ENCODE results near the gene GLG1.
"Not testable (repeated sequence)": the region's sequence is repeated elsewhere in the genome, so short reads cannot be mapped to it uniquely, and the experiment has no call there.

GLG1 gene

GRCh38 chr16:74410057-74410957 is 196.6 kb downstream of the GLG1 start:
- not testable (repeated sequence) for H3K36me3 ChIP-seq (ENCODE audit: insufficient read depth, low read length); H3K27ac ChIP-seq (ENCODE audit: low read depth, low read length); H3K4me3 ChIP-seq (ENCODE audit: low read depth in 1 of 2, low read length in 2 of 2); H3K27me3 ChIP-seq (ENCODE audit: control insufficient read depth in 1 of 2, insufficient read depth in 2 of 2, low read length in 2 of 2); H3K4me1 ChIP-seq (ENCODE audit: insufficient read depth, low read length); H3K9me3 ChIP-seq (ENCODE audit: low read length); H3K9ac ChIP-seq (ENCODE audit: low read length)

GRCh38 chr16:74409185-74409981 is 197.5 kb downstream of the GLG1 start:
- not testable (repeated sequence) for H3K9me3 ChIP-seq (ENCODE audit: low read length); H3K36me3 ChIP-seq (ENCODE audit: insufficient read depth, low read length); H3K4me1 ChIP-seq (ENCODE audit: insufficient read depth, low read length); H3K27me3 ChIP-seq (ENCODE audit: control insufficient read depth in 1 of 2, insufficient read depth in 2 of 2, low read length in 2 of 2); H3K4me3 ChIP-seq (ENCODE audit: low read depth in 1 of 2, low read length in 2 of 2); H3K9ac ChIP-seq (ENCODE audit: low read length); H3K27ac ChIP-seq (ENCODE audit: low read depth, low read length)

- H3K27ac ChIP-seq (ENCODE audit: low read depth, low read length); H3K9ac ChIP-seq (ENCODE audit: low read length); H3K4me1 ChIP-seq (ENCODE audit: insufficient read depth, low read length); H3K36me3 ChIP-seq (ENCODE audit: insufficient read depth, low read length); H3K27me3 ChIP-seq (ENCODE audit: control insufficient read depth in 1 of 2, insufficient read depth in 2 of 2, low read length in 2 of 2); H3K9me3 ChIP-seq (ENCODE audit: low read length): not testable (repeated sequence)
- H3K4me3 ChIP-seq (ENCODE audit: low read depth in 1 of 2, low read length in 2 of 2): peak overlapping the region in 1 of 2 donors; percentile 38
These were observed 199.6 kb downstream of the GLG1 start for GRCh38 chr16:74407362-74407705.

DNA sequence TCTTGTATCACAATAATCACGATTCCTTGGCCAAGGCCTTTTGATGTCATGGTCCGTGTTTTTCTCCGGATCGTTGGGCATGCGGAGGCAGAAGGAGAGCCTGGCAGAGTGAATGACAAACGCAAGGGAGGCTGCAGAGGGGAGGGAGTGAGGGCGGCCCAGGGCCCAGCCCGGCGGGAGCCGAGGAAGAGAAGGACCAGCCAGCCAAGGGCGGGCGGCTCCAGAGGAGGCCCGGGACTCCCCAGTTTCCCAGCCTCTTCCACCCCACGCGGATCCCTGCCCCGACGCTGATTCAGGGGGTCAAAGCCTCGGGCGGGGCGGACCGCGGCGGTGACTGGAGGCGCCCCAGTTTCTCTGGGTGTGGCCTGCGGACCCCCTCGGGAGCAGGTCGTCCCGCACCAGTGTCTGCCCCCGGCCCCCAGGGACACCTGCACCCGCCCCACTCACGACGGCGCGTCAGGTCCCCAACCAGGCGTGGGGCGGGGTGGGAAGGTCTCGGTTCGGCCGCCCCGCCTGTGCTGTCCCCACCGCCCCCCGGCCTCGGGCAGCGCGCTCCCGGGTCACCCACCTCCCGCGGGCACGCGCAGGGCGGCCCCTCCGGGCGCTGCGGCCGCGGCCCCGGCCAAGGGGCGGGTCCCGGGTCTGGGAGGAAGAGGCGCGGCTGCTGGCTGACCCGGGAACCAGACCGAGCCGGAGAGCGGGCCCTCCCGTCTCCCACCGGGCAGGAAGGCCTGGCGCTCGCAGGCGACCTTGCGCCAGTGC is 200.1 kb downstream of the GLG1 start:
- not testable (repeated sequence) for H3K4me1 ChIP-seq (ENCODE audit: insufficient read depth, low read length); H3K27me3 ChIP-seq (ENCODE audit: control insufficient read depth in 1 of 2, insufficient read depth in 2 of 2, low read length in 2 of 2); H3K9me3 ChIP-seq (ENCODE audit: low read length); H3K36me3 ChIP-seq (ENCODE audit: insufficient read depth, low read length); H3K27ac ChIP-seq (ENCODE audit: low read depth, low read length); H3K9ac ChIP-seq (ENCODE audit: low read length)
- peak overlapping the region in 1 of 2 donors; percentile 38 for H3K4me3 ChIP-seq (ENCODE audit: low read depth in 1 of 2, low read length in 2 of 2)

- not testable (repeated sequence) for H3K4me1 ChIP-seq (ENCODE audit: insufficient read depth, low read length); H3K27ac ChIP-seq (ENCODE audit: low read depth, low read length); H3K4me3 ChIP-seq (ENCODE audit: low read depth in 1 of 2, low read length in 2 of 2); H3K27me3 ChIP-seq (ENCODE audit: control insufficient read depth in 1 of 2, insufficient read depth in 2 of 2, low read length in 2 of 2); H3K9me3 ChIP-seq (ENCODE audit: low read length); H3K9ac ChIP-seq (ENCODE audit: low read length); H3K36me3 ChIP-seq (ENCODE audit: insufficient read depth, low read length)
These were observed 202.6 kb downstream of the GLG1 start for GRCh38 chr16:74404148-74404933.

DNA sequence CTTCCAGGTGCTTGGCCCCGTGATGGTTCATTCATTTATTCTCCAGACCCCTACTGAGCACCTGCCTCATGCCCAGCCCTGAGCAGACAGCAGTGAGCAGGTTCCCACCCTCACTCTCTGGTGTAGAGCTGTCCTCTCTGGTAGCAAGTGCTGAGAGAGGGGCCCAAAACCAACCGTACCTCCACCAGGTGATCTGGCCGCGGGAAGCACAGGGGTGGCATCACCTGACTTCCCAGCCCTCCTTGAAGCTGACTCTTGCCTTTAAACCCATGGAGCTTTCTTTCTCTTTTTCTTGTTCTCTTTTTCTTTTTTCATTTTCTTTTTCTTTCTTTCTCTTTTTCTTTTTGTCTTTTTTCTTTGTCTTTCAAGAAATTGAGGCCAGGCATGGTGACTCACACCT is 206.7 kb downstream of the GLG1 start:
- H3K27ac ChIP-seq (ENCODE audit: low read depth, low read length); H3K4me1 ChIP-seq (ENCODE audit: insufficient read depth, low read length); H3K27me3 ChIP-seq (ENCODE audit: control insufficient read depth in 1 of 2, insufficient read depth in 2 of 2, low read length in 2 of 2); H3K36me3 ChIP-seq (ENCODE audit: insufficient read depth, low read length); H3K9me3 ChIP-seq (ENCODE audit: low read length); H3K4me3 ChIP-seq (ENCODE audit: low read depth in 1 of 2, low read length in 2 of 2); H3K9ac ChIP-seq (ENCODE audit: low read length): not testable (repeated sequence)

GRCh38 chr16:74398212-74398895 is 208.6 kb downstream of the GLG1 start:
- H3K9me3 ChIP-seq (ENCODE audit: low read length); H3K4me1 ChIP-seq (ENCODE audit: insufficient read depth, low read length); H3K27me3 ChIP-seq (ENCODE audit: control insufficient read depth in 1 of 2, insufficient read depth in 2 of 2, low read length in 2 of 2); H3K27ac ChIP-seq (ENCODE audit: low read depth, low read length); H3K4me3 ChIP-seq (ENCODE audit: low read depth in 1 of 2, low read length in 2 of 2); H3K36me3 ChIP-seq (ENCODE audit: insufficient read depth, low read length); H3K9ac ChIP-seq (ENCODE audit: low read length): not testable (repeated sequence)
